Stomach (tissue), 9 donors: ENCODE data around the gene CBLC. TPM values are rescaled to one million over a fixed set of nuclear protein-coding genes. Genes with fewer than 3 reads are reported as not detected.
"Not testable (repeated sequence)": the region's sequence is repeated elsewhere in the genome, so short reads cannot be mapped to it uniquely, and the experiment has no call there.

ENCODE experiments used
- DNase-seq, 2 donors: peaks; one replicate each; pipeline versions ENCODE4 v3.0.0 to v3.0.0-alpha.2; 2013 to 2019
- H3K27ac ChIP-seq, 5 donors: fragments of 200-600 bp in 4 of 5; sonication (generic) in 4 of 5; one replicate each; pipeline ENCODE4 v1.5.1; 2013 to 2019; ENCODE audit warnings: mild to moderate bottlenecking in 1 of 5, moderate library complexity in 1 of 5
- H3K27me3 ChIP-seq, 3 donors: fragments of 200-600 bp; sonication (generic); one replicate each; pipeline ENCODE4 v1.5.1; 2017 to 2019; ENCODE audit warnings: mixed run types in 1 of 3
- H3K36me3 ChIP-seq, 4 donors: fragments of 200-600 bp; sonication (generic); 1 replicate in 3 of 4; 2 replicates in 1 of 4; pipeline ENCODE4 v1.5.1; 2016 to 2019
- H3K4me1 ChIP-seq, 4 donors: fragments of 200-600 bp; sonication (generic); one replicate each; pipeline ENCODE4 v1.5.1; 2016 to 2019
- H3K4me3 ChIP-seq, 4 donors: fragments of 200-600 bp; sonication (generic) in 3 of 4; one replicate each; pipeline ENCODE4 v1.5.1; 2016 to 2019; ENCODE audit warnings: mild to moderate bottlenecking in 1 of 4
- H3K9me3 ChIP-seq, 4 donors: fragments of 200-600 bp; sonication (generic); one replicate each; pipeline ENCODE4 v1.5.1; 2016 to 2019
- EP300 ChIP-seq: sonication (generic); formaldehyde crosslinking; IDR thresholded peaks from one replicate; pipeline ENCODE4 v1.6.1; 2017; ENCODE audit warnings: antibody characterized with exemption
- POLR2A ChIP-seq, 4 donors: fragments of 450-650 bp; IDR thresholded peaks; one replicate each; pipeline ENCODE4 v1.6.1; 2016; ENCODE audit warnings: antibody characterized with exemption in 4 of 4, control low read depth in 2 of 4, mild to moderate bottlenecking in 1 of 4, moderate library complexity in 1 of 4
- POLR2AphosphoS5 ChIP-seq, 3 donors: sonication (generic); formaldehyde crosslinking; IDR thresholded peaks; one replicate each; pipeline ENCODE4 v1.6.1; 2016; ENCODE audit warnings: antibody characterized with exemption in 3 of 3
- WGBS, 5 donors: extraction: QIAGEN DNeasy Blood & Tissue Kit in 3 of 5; methylation state at CpG; one replicate each; pipeline versions ENCODE4 v1.1.5 to v1.1.7; 2013 to 2018; 5-methylcytosine and 5-hydroxymethylcytosine counted together
- intact Hi-C: fragments of 100-400 bp; cut with DNase I; formaldehyde crosslinking; loops from one replicate; pipeline ENCODE4 v1.15.1; 2023; ENCODE audit warnings: low total_unique reads
- polyA plus RNA-seq, 3 donors: library from polyadenylated mRNA; stranded (reverse); fragments of 200-250 nt; gene quantifications; one replicate each; pipeline ENCODE4 v1.2.3, GENCODE V29; 2013
- total RNA-seq, 5 donors: library from RNA; depleted of rRNA; stranded (reverse); fragments of >200 nt; gene quantifications; one replicate each; pipeline versions ENCODE4 v1.1.0 to v1.2.3, GENCODE V29; 2014 to 2016
- TF ChIP-seq, protein P1 (sequence below), 7 experiments: fragments of 450-650 bp in 4 of 7; fragments of 200-600 bp in 3 of 7; sonication (generic) in 3 of 7; IDR thresholded peaks; one replicate each; pipeline ENCODE4 v1.5.1; 2016 to 2019; ENCODE audit warnings: antibody characterized with exemption in 7 of 7, control low read depth in 2 of 7, mild to moderate bottlenecking in 1 of 7
- donor health status: healthy with polysubstance abuse.
- donor health status: Bipolar disorder and iron deficiency.
- donor health status: healthy.

The CBLC gene
- total and polyA plus RNA-seq, 8 donors: 13.2 to 178 (median 42.8) TPM

- H3K9me3 ChIP-seq: peaks cover 0 to 5% (median 0%) of the 10 kb centered on the region in 4 donors
- peaks cover 0 to 12% (median 3%) of the 10 kb centered on the region in 3 donors for H3K27me3 ChIP-seq
- no peaks in the 10 kb centered on the region for H3K36me3 ChIP-seq
- intact Hi-C loops: loop anchor here (5.0 kb wide), 1 partner anchor 51 kb away; no protein-coding TSS in a partner anchor
- TF ChIP-seq POLR2AphosphoS5 (IDR thresholded peaks at IDR 0.05) (no peak), POLR2A (IDR thresholded peaks at IDR 0.05) (no peak), EP300 (no peak)
- TF ChIP-seq, protein P1, sequence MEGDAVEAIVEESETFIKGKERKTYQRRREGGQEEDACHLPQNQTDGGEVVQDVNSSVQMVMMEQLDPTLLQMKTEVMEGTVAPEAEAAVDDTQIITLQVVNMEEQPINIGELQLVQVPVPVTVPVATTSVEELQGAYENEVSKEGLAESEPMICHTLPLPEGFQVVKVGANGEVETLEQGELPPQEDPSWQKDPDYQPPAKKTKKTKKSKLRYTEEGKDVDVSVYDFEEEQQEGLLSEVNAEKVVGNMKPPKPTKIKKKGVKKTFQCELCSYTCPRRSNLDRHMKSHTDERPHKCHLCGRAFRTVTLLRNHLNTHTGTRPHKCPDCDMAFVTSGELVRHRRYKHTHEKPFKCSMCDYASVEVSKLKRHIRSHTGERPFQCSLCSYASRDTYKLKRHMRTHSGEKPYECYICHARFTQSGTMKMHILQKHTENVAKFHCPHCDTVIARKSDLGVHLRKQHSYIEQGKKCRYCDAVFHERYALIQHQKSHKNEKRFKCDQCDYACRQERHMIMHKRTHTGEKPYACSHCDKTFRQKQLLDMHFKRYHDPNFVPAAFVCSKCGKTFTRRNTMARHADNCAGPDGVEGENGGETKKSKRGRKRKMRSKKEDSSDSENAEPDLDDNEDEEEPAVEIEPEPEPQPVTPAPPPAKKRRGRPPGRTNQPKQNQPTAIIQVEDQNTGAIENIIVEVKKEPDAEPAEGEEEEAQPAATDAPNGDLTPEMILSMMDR (IDR thresholded peaks at IDR 0.05): no peak
- peaks cover 8 to 36% (median 27%) of the 10 kb centered on the region in 4 donors for H3K4me1 ChIP-seq
- no peak for DNase-seq
- no peak overlapping the region for H3K4me3 ChIP-seq
- no peak overlapping the region for H3K27ac ChIP-seq
- WGBS, 5 donors: 45 to 74% (median 60%) methylated on average over 3 of the region's 3 CpGs
Measured at GRCh38 chr19:44772959-44773358, 4.7 kb upstream of the CBLC start.

DNA sequence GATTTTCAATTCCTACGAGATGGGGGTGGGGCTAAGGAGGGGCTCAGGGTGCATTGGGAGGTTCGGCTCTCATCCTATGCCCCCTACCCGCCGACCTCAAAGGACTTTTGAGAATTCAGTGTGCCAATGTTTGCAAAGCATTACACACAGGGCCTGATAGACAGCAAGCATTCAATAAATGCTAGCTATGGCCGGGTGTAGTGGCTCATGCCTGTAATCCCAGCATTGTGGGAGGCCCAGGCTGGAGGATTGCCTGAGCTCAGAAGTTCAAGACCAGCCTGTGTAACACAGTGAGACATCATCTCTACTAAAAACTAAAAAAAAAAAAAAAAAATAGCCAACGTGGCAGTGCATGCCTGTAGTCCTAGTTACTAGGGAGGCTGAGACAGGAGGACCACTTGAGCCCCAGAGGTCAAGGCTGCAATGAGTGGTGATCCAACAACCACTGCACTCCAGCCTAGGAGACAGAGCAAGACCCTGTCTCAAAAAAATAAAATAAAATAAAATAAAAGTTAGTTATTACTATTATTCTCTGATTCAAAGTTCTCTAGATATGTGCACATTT, 1.9 kb upstream of the CBLC start:
- H3K4me1 ChIP-seq: peaks cover 7 to 38% (median 21%) of the 10 kb centered on the region in 4 donors
- no peaks in the 10 kb centered on the region for H3K9me3 ChIP-seq
- WGBS, 5 donors: 50 to 68% (median 60%) methylated on average over 6 of the region's 6 CpGs
- peak overlapping the region in 4 of 5 donors; percentile 26 to 90 (median 75) for H3K27ac ChIP-seq
- no peak for DNase-seq
- TF ChIP-seq EP300: no peak
- TF ChIP-seq, protein P1 (IDR thresholded peaks at IDR 0.05): no peak
- no peak for TF ChIP-seq POLR2A (IDR thresholded peaks at IDR 0.05)
- TF ChIP-seq POLR2AphosphoS5 (IDR thresholded peaks at IDR 0.05): no peak
- H3K27me3 ChIP-seq: peaks cover 0 to 20% (median 3%) of the 10 kb centered on the region in 3 donors
- peaks cover 0 to under 1% (median 0%) of the 10 kb centered on the region in 4 donors for H3K36me3 ChIP-seq
- intact Hi-C loops: no loop called here
- H3K4me3 ChIP-seq: no peak overlapping the region

GRCh38 chr19:44776402-44777096, 1.1 kb upstream of the CBLC start:
- WGBS, 5 donors: 44 to 62% (median 49%) methylated on average over 23 of the region's 23 CpGs
- peak in 2 of 3 donors; percentile 19 to 56 for TF ChIP-seq POLR2AphosphoS5 (IDR thresholded peaks at IDR 0.05)
- TF ChIP-seq POLR2A (IDR thresholded peaks at IDR 0.05): no peak
- H3K36me3 ChIP-seq: peaks cover 0 to 6% (median 0%) of the 10 kb centered on the region in 4 donors
- DNase-seq: peak; percentile 89 to 95
- H3K9me3 ChIP-seq: no peaks in the 10 kb centered on the region
- H3K27ac ChIP-seq: peak overlapping the region; percentile 35 to 90 (median 75)
- intact Hi-C loops: no loop called here
- H3K27me3 ChIP-seq: peaks cover 0 to 20% (median 3%) of the 10 kb centered on the region in 3 donors
- no peak overlapping the region for H3K4me3 ChIP-seq
- peaks cover 7 to 39% (median 19%) of the 10 kb centered on the region in 4 donors for H3K4me1 ChIP-seq

GRCh38 chr19:44779150-44779549, 1.5 kb downstream of the CBLC start:
- peaks cover 0 to 20% (median 3%) of the 10 kb centered on the region in 3 donors for H3K27me3 ChIP-seq
- intact Hi-C loops: no loop called here
- H3K4me3 ChIP-seq: peak overlapping the region in 1 of 4 donors; percentile 7
- H3K9me3 ChIP-seq: no peaks in the 10 kb centered on the region
- H3K4me1 ChIP-seq: peaks cover 7 to 43% (median 23%) of the 10 kb centered on the region in 4 donors
- WGBS, 5 donors: 74 to 92% (median 89%) methylated on average over 2 of the region's 2 CpGs
- no peak for TF ChIP-seq EP300
- TF ChIP-seq POLR2A (IDR thresholded peaks at IDR 0.05): no peak
- no peak for TF ChIP-seq POLR2AphosphoS5 (IDR thresholded peaks at IDR 0.05)
- TF ChIP-seq, protein P1 (IDR thresholded peaks at IDR 0.05): no peak
- peaks cover 0 to 6% (median 0%) of the 10 kb centered on the region in 4 donors for H3K36me3 ChIP-seq
- H3K27ac ChIP-seq: peak overlapping the region in 1 of 5 donors; percentile 90
- no peak for DNase-seq

DNA sequence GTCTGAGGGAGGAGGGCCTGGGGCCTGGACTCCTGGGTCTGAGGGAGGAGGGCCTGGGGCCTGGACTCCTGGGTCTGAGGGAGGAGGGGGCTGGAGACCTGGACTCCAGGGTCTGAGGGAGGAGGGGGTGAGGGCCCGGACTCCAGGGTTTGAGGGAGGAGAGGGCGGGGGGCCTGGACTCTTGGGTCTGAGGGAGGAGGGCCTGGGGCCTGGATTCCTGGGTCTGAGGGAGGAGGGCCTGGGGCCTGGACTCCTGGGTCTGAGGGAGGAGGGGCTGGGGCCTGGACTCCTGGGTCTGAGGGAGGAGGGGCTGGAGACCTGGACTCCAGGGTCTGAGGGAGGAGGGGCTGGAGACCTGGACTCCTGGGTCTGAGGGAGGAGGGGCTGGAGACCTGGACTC, 4.0 kb downstream of the CBLC start:
- Histone ChIP-seq H3K36me3 (peaks cover 0 to 16% (median 5%) of the 10 kb centered on the region in 4 donors), H3K27me3 (peaks cover 0 to 20% (median 3%) of the 10 kb centered on the region in 3 donors), H3K4me1 (peaks cover 11 to 41% (median 21%) of the 10 kb centered on the region in 4 donors)
- H3K9me3 ChIP-seq, H3K4me3 ChIP-seq, H3K27ac ChIP-seq, intact Hi-C loops, DNase-seq: not testable (repeated sequence)
- 60 to 100% (median 95%) methylated on average over 1 to 2 of the region's 2 CpGs for whole genome bisulfite sequencing, 5 donors
